ENCODE results near the gene FBXO10. TPM values are rescaled to one million over a fixed set of nuclear protein-coding genes. Genes with fewer than 3 reads are reported as not detected.

FBXO10 gene
- total and polyA plus RNA-seq, 11 donors = 2.4 to 9.8 (median 6.7) TPM

DNA sequence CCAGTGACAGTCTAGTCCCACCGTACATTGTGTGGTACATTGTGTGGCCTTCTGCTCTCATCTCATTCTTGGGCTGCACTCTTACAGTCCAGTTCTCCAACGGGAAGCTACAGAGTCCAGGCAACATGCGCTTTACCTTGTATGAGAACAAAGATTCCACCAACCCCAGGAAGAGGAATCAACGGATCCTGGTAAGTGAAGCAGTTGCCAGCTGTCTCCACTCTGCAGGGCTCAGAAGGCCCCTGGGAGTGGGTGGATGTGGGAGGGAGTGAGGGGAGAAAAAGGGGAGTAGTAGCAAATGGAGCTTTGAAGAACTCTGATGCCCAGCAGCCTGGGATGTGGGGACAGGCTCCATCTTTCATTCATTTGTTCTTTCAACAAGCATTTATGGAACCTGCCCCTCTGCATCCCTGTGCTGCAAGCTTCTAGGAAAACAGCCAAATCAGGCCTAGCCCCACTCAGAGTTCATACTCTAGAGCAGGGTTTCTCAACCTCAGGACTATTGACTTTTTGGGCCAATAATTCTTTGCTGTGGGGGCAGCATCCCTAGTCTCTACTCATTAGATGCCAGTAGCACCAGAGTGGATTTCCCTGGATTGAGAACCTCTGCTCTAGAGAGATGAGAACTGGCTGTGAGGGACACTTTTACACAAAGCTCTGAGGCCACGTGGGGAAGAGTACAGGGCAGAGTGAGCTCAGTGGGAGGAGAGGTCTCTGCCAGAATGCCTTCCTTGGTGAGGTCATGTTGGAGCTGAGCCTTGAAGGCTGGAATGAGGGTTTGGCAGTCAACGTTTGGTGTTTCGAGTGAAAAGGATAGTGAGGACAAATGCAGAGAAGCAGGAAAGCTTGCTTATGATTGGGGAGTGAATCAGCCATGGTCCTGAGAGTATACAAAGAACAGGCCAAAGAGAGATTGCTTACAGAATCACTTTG lies 89.3 kb downstream of the FBXO10 start:
- no peaks in the 10 kb centered on the region for H3K9me3 ChIP-seq
- TF ChIP-seq, protein P1, sequence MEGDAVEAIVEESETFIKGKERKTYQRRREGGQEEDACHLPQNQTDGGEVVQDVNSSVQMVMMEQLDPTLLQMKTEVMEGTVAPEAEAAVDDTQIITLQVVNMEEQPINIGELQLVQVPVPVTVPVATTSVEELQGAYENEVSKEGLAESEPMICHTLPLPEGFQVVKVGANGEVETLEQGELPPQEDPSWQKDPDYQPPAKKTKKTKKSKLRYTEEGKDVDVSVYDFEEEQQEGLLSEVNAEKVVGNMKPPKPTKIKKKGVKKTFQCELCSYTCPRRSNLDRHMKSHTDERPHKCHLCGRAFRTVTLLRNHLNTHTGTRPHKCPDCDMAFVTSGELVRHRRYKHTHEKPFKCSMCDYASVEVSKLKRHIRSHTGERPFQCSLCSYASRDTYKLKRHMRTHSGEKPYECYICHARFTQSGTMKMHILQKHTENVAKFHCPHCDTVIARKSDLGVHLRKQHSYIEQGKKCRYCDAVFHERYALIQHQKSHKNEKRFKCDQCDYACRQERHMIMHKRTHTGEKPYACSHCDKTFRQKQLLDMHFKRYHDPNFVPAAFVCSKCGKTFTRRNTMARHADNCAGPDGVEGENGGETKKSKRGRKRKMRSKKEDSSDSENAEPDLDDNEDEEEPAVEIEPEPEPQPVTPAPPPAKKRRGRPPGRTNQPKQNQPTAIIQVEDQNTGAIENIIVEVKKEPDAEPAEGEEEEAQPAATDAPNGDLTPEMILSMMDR (IDR thresholded peaks at IDR 0.05) = no peak
- TF ChIP-seq POLR2A (IDR thresholded peaks at IDR 0.05) = no peak
- WGBS, 4 donors = 13 to 25% (median 22%) methylated on average over 7 of the region's 7 CpGs
- peaks cover 0 to 2% (median 0%) of the 10 kb centered on the region in 9 donors for H3K27me3 ChIP-seq
- peak; percentile 78 to 91 (median 80) for ATAC-seq
- H3K4me3 ChIP-seq = peak overlapping the region in 11 of 12 donors; percentile 51 to 84 (median 71)
- peak in 4 of 5 donors; percentile 59 to 77 (median 66) for DNase-seq
- peaks cover 5 to 30% (median 26%) of the 10 kb centered on the region in 12 donors for H3K4me1 ChIP-seq
- intact Hi-C loops (cut with DNase I) = loop anchor here in 7 of 10 donors (2.0 to 10.0 kb wide), 9 partner anchors 65 to 948 kb away; partner anchors contain the start of genes FBXO10 (in 5 of the 7), GRHPR (in 1 of the 7), TOMM5 (in 1 of the 7) and TRMT10B (in 1 of the 7)
- peak overlapping the region in 10 of 12 donors; percentile 30 to 87 (median 79) for H3K27ac ChIP-seq
- H3K36me3 ChIP-seq = peaks cover 0 to 37% (median 20%) of the 10 kb centered on the region in 9 donors

DNA sequence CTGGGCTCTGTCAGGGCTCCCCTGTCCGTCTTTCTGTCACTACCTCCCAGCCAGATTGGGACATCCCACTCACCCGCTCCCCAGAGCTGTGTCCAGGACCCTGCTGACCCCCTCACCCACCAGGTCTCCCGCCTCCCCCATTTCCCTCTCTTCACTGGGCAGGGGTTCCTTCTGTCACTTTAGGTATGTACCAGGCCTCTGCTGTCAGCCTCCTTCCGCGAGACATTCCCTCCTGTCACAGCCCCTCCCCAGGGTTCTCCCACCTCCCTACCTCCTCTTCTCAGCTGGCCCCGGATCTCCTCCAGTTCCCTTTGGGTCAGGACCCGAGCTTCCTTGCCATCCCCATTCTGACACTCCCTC lies 89.9 kb downstream of the FBXO10 start:
- H3K4me3 ChIP-seq = peak overlapping the region; percentile 36 to 84 (median 70)
- peaks cover 0 to 30% (median 17%) of the 10 kb centered on the region in 9 donors for H3K36me3 ChIP-seq
- H3K27me3 ChIP-seq = peaks cover 0 to 7% (median 0%) of the 10 kb centered on the region in 9 donors
- WGBS, 4 donors = 6 to 12% (median 9%) methylated on average over 7 of the region's 7 CpGs
- DNase-seq (peak in 1 of 5 donors; percentile 33), ATAC-seq (no peak)
- H3K9me3 ChIP-seq = no peaks in the 10 kb centered on the region
- peaks cover 5 to 30% (median 26%) of the 10 kb centered on the region in 12 donors for H3K4me1 ChIP-seq
- H3K27ac ChIP-seq = peak overlapping the region in 11 of 12 donors; percentile 6 to 87 (median 78)
- TF ChIP-seq, protein P1 (IDR thresholded peaks at IDR 0.05) = no peak
- no peak for TF ChIP-seq POLR2A (IDR thresholded peaks at IDR 0.05)
- intact Hi-C loops (cut with DNase I) = loop anchor here in 7 of 10 donors (2.0 to 10.0 kb wide), 9 partner anchors 64 to 949 kb away; partner anchors contain the start of genes FBXO10 (in 5 of the 7), GRHPR (in 1 of the 7), TOMM5 (in 1 of the 7) and TRMT10B (in 1 of the 7)

DNA sequence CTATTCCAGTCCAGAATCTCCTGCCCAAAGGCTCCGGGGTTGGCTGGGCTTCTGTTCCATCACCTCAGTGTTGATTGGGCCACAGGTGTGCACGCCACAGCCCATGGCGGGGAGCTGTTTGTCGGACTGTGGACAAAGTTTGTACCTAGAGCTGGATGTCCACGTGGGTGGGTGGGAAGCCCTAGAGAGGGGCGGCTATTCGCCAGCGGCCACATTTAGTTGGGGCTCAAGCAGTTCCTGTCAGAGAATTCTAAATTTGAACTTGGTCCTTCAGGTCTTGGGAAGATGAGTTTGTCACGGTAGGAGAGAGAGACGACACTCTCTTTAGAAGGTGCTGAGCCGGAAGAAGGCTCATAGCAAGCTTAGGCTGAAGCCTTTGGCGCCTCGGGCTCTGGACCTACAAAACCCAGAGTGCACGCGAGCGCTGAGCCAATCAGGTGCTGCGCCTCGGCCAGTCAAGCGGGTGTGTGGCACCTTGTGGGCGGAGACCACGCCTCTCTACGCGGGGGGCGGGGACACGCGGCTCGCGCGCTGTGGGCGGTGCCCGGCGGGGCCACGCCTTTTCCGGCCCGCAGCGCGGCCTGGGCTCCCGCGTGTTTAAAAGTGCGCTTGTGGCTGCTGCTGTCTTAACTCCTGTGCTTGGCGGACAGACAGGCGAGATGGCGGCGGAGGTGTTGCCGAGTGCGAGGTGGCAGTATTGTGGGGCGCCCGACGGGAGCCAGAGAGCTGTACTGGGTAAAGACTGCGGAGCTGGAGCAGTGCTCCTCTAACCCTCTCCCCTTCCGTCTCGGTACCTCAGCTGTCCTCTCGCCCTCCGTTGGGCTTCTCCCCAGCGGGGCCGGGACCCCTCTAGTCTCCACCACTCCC lies 90.6 kb downstream of the FBXO10 start, which contains the start of gene POLR1E:
Gene POLR1E, plus strand, starts transcription at position 560 of the 867 bp plus-strand sequence. Its CDS starts 100 bp downstream, at position 660.
- peak; percentile 92 to 97 (median 96) for DNase-seq
- Histone ChIP-seq H3K9me3 (no peaks in the 10 kb centered on the region), H3K36me3 (peaks cover 0 to 24% (median 12%) of the 10 kb centered on the region in 9 donors), H3K4me3 (peak within 1 kb of the TSS; percentile 36 to 84 (median 70)), H3K27ac (peak within 1 kb of the TSS in 11 of 12 donors; percentile 6 to 87 (median 78)), H3K4me1 (peaks cover 5 to 30% (median 26%) of the 10 kb centered on the region in 12 donors), H3K27me3 (peaks cover 0 to 10% (median 0%) of the 10 kb centered on the region in 9 donors)
- peak; percentile 94 to 98 (median 98) for ATAC-seq
- TF ChIP-seq, protein P1 (IDR thresholded peaks at IDR 0.05) = no peak
- TF ChIP-seq POLR2A (IDR thresholded peaks at IDR 0.05) = peak in 1 of 2 donors; percentile 76
- 3 to 8% (median 3%) methylated on average over 22 to 56 of the region's 56 CpGs for WGBS, 4 donors
- intact Hi-C loops (cut with DNase I) = loop anchor here in 8 of 10 donors (1.0 to 10.0 kb wide), 11 partner anchors 19 to 949 kb away; partner anchors contain the start of genes FBXO10 (in 5 of the 8), ZBTB5 (in 2 of the 8), GRHPR (in 1 of the 8) and TOMM5 (in 1 of the 8)

All from heart left ventricle (tissue), 16 donors.